ENCODE results near the gene MLPH. TPM values are rescaled to one million over a fixed set of nuclear protein-coding genes. Genes with fewer than 3 reads are reported as not detected.

MLPH gene
- total RNA-seq, 1 donor from 2014 or later = 91.0 TPM

DNA sequence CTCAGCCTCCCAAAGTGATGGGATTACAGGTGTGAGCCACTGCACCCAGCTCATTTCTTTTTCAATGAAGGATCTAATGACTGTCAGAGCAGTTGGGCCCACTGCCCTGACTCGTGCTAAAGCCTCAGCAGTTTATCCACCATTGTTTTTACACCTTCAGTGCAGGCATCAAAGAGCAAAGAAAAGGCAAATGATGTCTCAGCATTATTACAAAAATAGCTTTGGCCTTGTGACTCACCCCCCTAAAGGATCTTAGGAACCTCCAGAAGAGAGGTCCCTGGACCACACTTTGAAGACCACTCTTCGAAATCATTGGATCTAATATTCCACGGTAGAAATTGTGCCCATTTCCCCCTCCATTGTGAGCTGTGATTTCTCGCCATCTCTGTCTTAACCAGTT is 21.3 kb downstream of the MLPH start:
- TF ChIP-seq, protein P1, sequence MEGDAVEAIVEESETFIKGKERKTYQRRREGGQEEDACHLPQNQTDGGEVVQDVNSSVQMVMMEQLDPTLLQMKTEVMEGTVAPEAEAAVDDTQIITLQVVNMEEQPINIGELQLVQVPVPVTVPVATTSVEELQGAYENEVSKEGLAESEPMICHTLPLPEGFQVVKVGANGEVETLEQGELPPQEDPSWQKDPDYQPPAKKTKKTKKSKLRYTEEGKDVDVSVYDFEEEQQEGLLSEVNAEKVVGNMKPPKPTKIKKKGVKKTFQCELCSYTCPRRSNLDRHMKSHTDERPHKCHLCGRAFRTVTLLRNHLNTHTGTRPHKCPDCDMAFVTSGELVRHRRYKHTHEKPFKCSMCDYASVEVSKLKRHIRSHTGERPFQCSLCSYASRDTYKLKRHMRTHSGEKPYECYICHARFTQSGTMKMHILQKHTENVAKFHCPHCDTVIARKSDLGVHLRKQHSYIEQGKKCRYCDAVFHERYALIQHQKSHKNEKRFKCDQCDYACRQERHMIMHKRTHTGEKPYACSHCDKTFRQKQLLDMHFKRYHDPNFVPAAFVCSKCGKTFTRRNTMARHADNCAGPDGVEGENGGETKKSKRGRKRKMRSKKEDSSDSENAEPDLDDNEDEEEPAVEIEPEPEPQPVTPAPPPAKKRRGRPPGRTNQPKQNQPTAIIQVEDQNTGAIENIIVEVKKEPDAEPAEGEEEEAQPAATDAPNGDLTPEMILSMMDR (IDR thresholded peaks at IDR 0.05) = no peak
- no peak overlapping the region for H3K4me3 ChIP-seq
- no peaks in the 10 kb centered on the region for H3K4me1 ChIP-seq
- no peaks in the 10 kb centered on the region for H3K9me3 ChIP-seq
- intact Hi-C loops (cut with DNase I) = no loop called here
- H3K27ac ChIP-seq = no peak overlapping the region
- no peaks in the 10 kb centered on the region for H3K36me3 ChIP-seq
- H3K27me3 ChIP-seq = no peaks in the 10 kb centered on the region
- no peak for DNase-seq (ENCODE audit: low spot score in 2 of 2)

DNA sequence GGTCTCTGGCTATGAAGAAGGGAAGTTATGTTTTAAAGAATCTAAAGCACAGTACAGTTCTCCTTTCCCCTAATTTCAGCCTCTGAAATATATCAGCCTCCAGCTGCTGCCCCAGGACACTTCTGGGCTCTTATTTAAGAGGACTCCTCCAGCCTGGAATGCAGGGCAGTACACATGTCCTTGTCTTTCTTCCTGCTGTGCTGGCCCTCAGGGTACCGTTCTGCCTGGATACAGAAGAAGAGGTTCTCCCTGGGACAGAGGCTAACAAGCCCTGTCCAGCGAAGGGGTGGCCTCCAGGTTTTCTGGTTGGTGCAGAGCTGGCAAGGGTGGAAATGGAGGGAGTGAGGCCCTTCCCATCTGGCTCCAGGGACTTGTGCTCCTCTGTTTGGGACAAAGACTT is 22.1 kb downstream of the MLPH start:
- H3K4me1 ChIP-seq = no peaks in the 10 kb centered on the region
- no peaks in the 10 kb centered on the region for H3K27me3 ChIP-seq
- no peak for DNase-seq (ENCODE audit: low spot score in 2 of 2)
- TF ChIP-seq, protein P1 (IDR thresholded peaks at IDR 0.05) = no peak
- no peak overlapping the region for H3K4me3 ChIP-seq
- no peaks in the 10 kb centered on the region for H3K9me3 ChIP-seq
- intact Hi-C loops (cut with DNase I) = no loop called here
- H3K27ac ChIP-seq = no peak overlapping the region
- H3K36me3 ChIP-seq = no peaks in the 10 kb centered on the region

DNA sequence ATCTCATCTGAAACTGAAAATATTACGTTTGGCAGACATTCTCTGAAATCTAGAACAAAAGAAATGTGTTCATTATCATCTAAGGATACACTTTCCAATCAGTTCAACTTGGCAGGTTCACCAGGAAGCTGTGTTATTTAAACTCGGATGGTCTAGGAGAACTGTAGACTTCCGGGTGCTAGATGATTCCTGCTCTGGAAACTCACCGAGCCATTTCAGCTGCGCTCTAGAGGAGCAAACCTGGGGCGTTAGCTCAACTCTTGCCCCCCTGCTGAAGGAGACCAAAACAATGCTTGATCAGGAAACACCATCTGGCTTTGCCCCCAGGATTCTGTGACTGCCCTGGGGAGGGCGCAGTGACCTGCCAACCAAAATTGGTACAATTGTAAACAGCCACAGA is 22.9 kb downstream of the MLPH start:
- intact Hi-C loops (cut with DNase I) = loop anchor here (5.0 to 10.0 kb wide), 2 partner anchors 237 to 265 kb away; no protein-coding TSS in a partner anchor
- no peak for DNase-seq (ENCODE audit: low spot score in 2 of 2)
- no peaks in the 10 kb centered on the region for H3K36me3 ChIP-seq
- TF ChIP-seq, protein P1 (IDR thresholded peaks at IDR 0.05) = no peak
- H3K27ac ChIP-seq = no peak overlapping the region
- H3K4me1 ChIP-seq = no peaks in the 10 kb centered on the region
- H3K4me3 ChIP-seq = no peak overlapping the region
- no peaks in the 10 kb centered on the region for H3K9me3 ChIP-seq
- H3K27me3 ChIP-seq = no peaks in the 10 kb centered on the region

DNA sequence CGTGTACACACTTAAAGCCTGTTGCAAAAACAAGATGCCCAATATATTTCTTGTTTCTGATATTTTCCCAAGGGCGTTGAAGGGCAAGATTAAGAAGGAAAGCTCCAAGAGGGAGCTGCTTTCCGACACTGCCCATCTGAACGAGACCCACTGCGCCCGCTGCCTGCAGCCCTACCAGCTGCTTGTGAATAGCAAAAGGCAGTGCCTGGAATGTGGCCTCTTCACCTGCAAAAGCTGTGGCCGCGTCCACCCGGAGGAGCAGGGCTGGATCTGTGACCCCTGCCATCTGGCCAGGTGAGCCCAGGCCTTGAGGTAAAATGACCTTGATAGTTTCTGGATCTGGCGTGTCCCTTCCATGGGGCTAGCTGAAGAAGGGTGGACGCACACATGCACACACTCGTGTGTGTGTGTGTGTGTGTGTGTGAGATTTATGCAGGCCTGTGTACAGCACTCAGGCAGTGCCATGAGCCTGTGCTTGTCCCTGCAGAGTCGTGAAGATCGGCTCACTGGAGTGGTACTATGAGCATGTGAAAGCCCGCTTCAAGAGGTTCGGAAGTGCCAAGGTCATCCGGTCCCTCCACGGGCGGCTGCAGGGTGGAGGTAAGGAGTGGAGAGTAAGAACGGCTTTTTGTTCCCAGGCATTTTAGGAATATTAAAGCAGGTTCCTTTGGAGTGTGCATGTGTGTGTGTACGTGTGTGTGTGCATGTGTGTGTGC is 23.6 kb downstream of the MLPH start:
- DNase-seq (ENCODE audit: low spot score in 2 of 2) = no peak
- Histone ChIP-seq H3K9me3 (no peaks in the 10 kb centered on the region), H3K4me3 (no peak overlapping the region), H3K27ac (no peak overlapping the region), H3K36me3 (no peaks in the 10 kb centered on the region), H3K27me3 (no peaks in the 10 kb centered on the region), H3K4me1 (no peaks in the 10 kb centered on the region)
- TF ChIP-seq, protein P1 (IDR thresholded peaks at IDR 0.05) = no peak
- intact Hi-C loops (cut with DNase I) = loop anchor here (5.0 to 10.0 kb wide), 2 partner anchors 237 to 264 kb away; no protein-coding TSS in a partner anchor

DNA sequence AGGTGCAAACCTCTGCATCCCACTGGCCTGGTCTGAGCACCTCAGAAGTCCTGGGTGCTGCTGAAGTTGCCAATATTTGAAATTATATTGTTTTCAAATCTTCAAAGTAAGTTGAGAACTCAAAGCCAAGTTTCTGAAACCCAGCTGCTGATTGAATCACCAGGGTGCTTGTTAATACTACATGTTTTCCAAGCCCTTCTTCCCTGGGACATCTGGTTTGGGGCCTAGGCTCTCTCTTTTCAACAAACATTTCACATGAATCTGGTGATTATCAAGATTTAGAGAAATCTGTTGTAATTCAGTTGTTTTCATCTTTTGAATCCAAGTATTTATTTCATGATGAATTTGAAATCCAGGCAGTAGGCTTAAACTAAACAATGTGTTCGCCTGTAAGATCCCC is 24.4 kb downstream of the MLPH start:
- no peak overlapping the region for H3K4me3 ChIP-seq
- H3K27ac ChIP-seq = no peak overlapping the region
- no peaks in the 10 kb centered on the region for H3K36me3 ChIP-seq
- H3K4me1 ChIP-seq = no peaks in the 10 kb centered on the region
- intact Hi-C loops (cut with DNase I) = loop anchor here (5.0 to 10.0 kb wide), 2 partner anchors 236 to 263 kb away; no protein-coding TSS in a partner anchor
- TF ChIP-seq, protein P1 (IDR thresholded peaks at IDR 0.05) = no peak
- no peak for DNase-seq (ENCODE audit: low spot score in 2 of 2)
- no peaks in the 10 kb centered on the region for H3K9me3 ChIP-seq
- H3K27me3 ChIP-seq = no peaks in the 10 kb centered on the region

All from ascending aorta (tissue), 2 donors.